ENCODE measurements around the gene ANXA3. TPM values are rescaled to one million over a fixed set of nuclear protein-coding genes. Genes with fewer than 3 reads are reported as not detected.

ANXA3 gene
- total RNA-seq, 1 experiment from 2014 or later, result 0.86 TPM

DNA sequence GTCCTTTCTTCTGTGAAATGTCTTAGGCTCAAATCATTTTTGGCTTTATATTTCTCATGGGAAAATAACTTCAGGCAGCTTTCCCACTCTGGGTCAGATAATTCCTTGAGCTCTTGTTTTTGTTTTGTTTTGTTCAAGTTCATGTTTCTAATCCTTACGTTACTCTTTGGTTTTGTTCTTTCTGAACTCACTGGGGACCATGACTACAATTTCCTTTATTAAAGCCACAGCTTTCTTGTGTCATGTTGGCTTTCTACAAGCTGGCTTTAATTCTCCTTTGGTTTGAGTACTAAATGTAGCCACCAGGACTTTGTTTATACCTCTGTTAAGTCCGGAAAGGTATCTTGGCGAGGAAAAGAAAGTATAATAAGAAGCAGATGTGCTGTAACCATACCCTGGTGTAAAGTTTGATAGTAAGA lies 30.8 kb upstream of the ANXA3 start:
- TF ChIP-seq CTCF (conservative IDR thresholded peaks at IDR 0.05; ENCODE audit: low read depth, low read length) (no peak), EZH2 (IDR thresholded peaks at IDR 0.05; ENCODE audit: borderline replicate concordance, low read depth, low read length, poor library complexity, severe bottlenecking) (no peak)
- intact Hi-C loops (cut with micrococcal nuclease; ENCODE audit: unreplicated experiment), result loop anchor here (10.0 kb wide), 1 partner anchor 344 kb away; no protein-coding TSS in a partner anchor
- H3K27ac ChIP-seq (ENCODE audit: low read depth, low read length, poor library complexity, severe bottlenecking), result no peak overlapping the region
- H3K27me3 ChIP-seq (replicated peaks; ENCODE audit: insufficient read depth, low read depth, low read length, poor library complexity), result no peaks in the 10 kb centered on the region
- H3K4me3 ChIP-seq (ENCODE audit: low read depth, low read length, poor library complexity, severe bottlenecking), result no peak overlapping the region
- H3K4me1 ChIP-seq (ENCODE audit: insufficient read depth, low read length, poor library complexity, severe bottlenecking), result no peaks in the 10 kb centered on the region
- no peaks in the 10 kb centered on the region for H3K36me3 ChIP-seq (ENCODE audit: insufficient read depth, low read length, poor library complexity, severe bottlenecking)
- ChIA-PET CTCF (no interaction called here), POLR2A (ENCODE audit: low non-redundant PET) (no interaction called here)
- DNase-seq (ENCODE audit: low spot score), result peak; percentile 4
- H3K9me3 ChIP-seq (ENCODE audit: low read depth, low read length, poor library complexity, severe bottlenecking), result no peaks in the 10 kb centered on the region
- BruUV-seq (replicated peaks), result no TSS peak

GRCh38 chr4:78524009-78524408 lies 27.6 kb upstream of the ANXA3 start:
- CTCF ChIA-PET, result no interaction called here
- no peaks in the 10 kb centered on the region for H3K27me3 ChIP-seq (replicated peaks; ENCODE audit: insufficient read depth, low read depth, low read length, poor library complexity)
- H3K9me3 ChIP-seq (ENCODE audit: low read depth, low read length, poor library complexity, severe bottlenecking), result no peaks in the 10 kb centered on the region
- no peak for DNase-seq (ENCODE audit: low spot score)
- no TSS peak for BruUV-seq (replicated peaks)
- H3K4me1 ChIP-seq (ENCODE audit: insufficient read depth, low read length, poor library complexity, severe bottlenecking), result no peaks in the 10 kb centered on the region
- POLR2A ChIA-PET (ENCODE audit: low non-redundant PET), result interaction anchor here (0.6 kb wide), 1 partner anchor 328 kb away, joined by 4 read pairs; no protein-coding TSS in a partner anchor
- H3K36me3 ChIP-seq (ENCODE audit: insufficient read depth, low read length, poor library complexity, severe bottlenecking), result no peaks in the 10 kb centered on the region
- intact Hi-C loops (cut with micrococcal nuclease; ENCODE audit: unreplicated experiment), result loop anchor here (10.0 kb wide), 1 partner anchor 341 kb away; no protein-coding TSS in a partner anchor
- TF ChIP-seq CTCF (conservative IDR thresholded peaks at IDR 0.05; ENCODE audit: low read depth, low read length), result no peak
- TF ChIP-seq EZH2 (IDR thresholded peaks at IDR 0.05; ENCODE audit: borderline replicate concordance, low read depth, low read length, poor library complexity, severe bottlenecking), result no peak
- H3K27ac ChIP-seq (ENCODE audit: low read depth, low read length, poor library complexity, severe bottlenecking), result no peak overlapping the region
- H3K4me3 ChIP-seq (ENCODE audit: low read depth, low read length, poor library complexity, severe bottlenecking), result no peak overlapping the region

DNA sequence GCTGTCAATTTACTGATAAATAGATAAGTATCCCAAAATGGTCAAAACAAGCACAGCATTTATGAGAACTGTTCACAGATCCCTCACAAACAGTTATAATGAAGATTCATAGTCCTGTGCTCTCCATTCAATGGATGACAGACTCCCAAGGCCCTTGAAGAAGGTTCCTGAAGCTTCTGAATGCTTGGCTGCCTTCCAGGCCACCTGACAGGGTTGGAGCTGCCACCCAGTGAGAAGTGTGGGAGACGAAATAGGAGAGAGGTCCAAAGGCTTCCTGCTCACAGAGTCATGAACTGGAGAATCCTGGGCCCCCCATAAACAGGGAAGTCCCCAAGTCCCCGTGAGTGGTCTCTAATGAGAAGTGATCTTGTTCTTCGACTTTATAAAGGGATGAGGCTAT lies 26.0 kb upstream of the ANXA3 start:
- CTCF ChIA-PET, result no interaction called here
- no peaks in the 10 kb centered on the region for H3K36me3 ChIP-seq (ENCODE audit: insufficient read depth, low read length, poor library complexity, severe bottlenecking)

More for the DNA sequence above, 26.0 kb upstream of the ANXA3 start:
- no peak for DNase-seq (ENCODE audit: low spot score)
- no peak for TF ChIP-seq CTCF (conservative IDR thresholded peaks at IDR 0.05; ENCODE audit: low read depth, low read length)
- Histone ChIP-seq H3K4me1 (ENCODE audit: insufficient read depth, low read length, poor library complexity, severe bottlenecking) (no peaks in the 10 kb centered on the region), H3K4me3 (ENCODE audit: low read depth, low read length, poor library complexity, severe bottlenecking) (no peak overlapping the region), H3K9me3 (ENCODE audit: low read depth, low read length, poor library complexity, severe bottlenecking) (no peaks in the 10 kb centered on the region), H3K27me3 (replicated peaks; ENCODE audit: insufficient read depth, low read depth, low read length, poor library complexity) (no peaks in the 10 kb centered on the region), H3K27ac (ENCODE audit: low read depth, low read length, poor library complexity, severe bottlenecking) (no peak overlapping the region)
- intact Hi-C loops (cut with micrococcal nuclease; ENCODE audit: unreplicated experiment), result loop anchor here (10.0 kb wide), 1 partner anchor 339 kb away; no protein-coding TSS in a partner anchor
- no TSS peak for BruUV-seq (replicated peaks)
- POLR2A ChIA-PET (ENCODE audit: low non-redundant PET), result no interaction called here

Measured in A673 (cell line).